ENCODE measurements around the gene IQGAP1.

GRCh38 chr15:90413411-90414379 lies 25.7 kb downstream of the IQGAP1 start:
- TF ChIP-seq CREM (IDR thresholded peaks at IDR 0.05; ENCODE audit: low read depth) (no peak), IRF9 (tag; IDR thresholded peaks at IDR 0.05) (no peak), EZH2 (IDR thresholded peaks at IDR 0.05; ENCODE audit: borderline replicate concordance, low read depth, low read length) (no peak), ZNF384 (IDR thresholded peaks at IDR 0.05; ENCODE audit: low read depth, low read length) (no peak), ZNF717 (CRISPR knock-in tag; IDR thresholded peaks at IDR 0.05) (no peak), HMG20A (CRISPR knock-in tag; conservative IDR thresholded peaks at IDR 0.05) (no peak), E2F8 (IDR thresholded peaks at IDR 0.05; ENCODE audit: low read depth, partially characterized antibody) (no peak), MCM3 (IDR thresholded peaks at IDR 0.05) (no peak), GABPB1 (CRISPR knock-in tag; IDR thresholded peaks at IDR 0.05) (no peak)
